ENCODE results near the gene NFIA.

NFIA gene

DNA sequence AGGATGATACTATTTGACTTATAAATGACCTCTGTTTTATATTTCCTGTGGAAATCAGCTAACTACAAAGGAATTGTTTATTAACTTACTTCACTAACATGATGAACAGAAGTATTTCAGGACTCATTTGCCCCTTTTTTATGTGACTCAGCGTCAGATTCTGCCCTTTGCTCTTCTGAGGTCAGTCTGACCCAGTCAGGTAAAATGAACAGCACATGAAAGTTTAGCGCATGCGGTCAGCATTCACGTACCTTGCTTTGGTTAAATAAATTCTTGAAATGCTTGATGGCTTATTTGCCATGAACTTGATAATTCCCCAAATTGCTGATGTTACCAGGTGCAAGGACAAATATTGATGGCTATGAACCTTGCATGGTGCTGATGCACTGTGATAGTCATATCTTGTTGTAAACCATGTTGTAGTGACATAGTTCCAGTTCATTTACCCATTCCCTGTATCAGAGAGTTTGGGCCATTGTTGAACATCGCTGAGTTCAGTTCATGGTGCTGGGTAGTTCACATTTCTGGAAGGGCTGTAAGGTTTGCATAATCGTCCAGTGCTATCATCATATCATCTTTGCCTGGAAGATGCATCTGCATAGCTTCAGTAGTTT is 133.4 kb downstream of the NFIA start:
- TF ChIP-seq, protein P1, sequence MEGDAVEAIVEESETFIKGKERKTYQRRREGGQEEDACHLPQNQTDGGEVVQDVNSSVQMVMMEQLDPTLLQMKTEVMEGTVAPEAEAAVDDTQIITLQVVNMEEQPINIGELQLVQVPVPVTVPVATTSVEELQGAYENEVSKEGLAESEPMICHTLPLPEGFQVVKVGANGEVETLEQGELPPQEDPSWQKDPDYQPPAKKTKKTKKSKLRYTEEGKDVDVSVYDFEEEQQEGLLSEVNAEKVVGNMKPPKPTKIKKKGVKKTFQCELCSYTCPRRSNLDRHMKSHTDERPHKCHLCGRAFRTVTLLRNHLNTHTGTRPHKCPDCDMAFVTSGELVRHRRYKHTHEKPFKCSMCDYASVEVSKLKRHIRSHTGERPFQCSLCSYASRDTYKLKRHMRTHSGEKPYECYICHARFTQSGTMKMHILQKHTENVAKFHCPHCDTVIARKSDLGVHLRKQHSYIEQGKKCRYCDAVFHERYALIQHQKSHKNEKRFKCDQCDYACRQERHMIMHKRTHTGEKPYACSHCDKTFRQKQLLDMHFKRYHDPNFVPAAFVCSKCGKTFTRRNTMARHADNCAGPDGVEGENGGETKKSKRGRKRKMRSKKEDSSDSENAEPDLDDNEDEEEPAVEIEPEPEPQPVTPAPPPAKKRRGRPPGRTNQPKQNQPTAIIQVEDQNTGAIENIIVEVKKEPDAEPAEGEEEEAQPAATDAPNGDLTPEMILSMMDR (IDR thresholded peaks at IDR 0.05; ENCODE audit: low read depth, low read length): no peak
- no peak for DNase-seq (ENCODE audit: extremely low read depth, low read depth)

DNA sequence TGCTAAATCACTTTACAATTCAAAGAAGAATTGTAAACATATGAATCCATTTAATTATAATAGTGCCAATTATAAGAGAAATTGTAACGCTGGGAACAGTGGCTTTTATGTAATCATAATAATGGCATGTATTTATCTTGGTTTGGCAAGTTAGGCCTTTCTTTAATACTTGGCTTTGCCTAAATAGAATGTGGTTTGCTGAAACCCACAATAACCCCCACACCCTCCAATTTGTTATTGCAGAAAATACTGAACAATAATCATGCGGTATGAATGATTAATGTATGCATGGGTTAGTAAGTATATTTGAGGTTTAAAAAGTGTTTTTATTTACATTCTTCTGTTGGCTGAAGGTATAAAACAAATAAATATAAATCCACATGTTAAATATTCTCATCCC is 138.2 kb downstream of the NFIA start:
- TF ChIP-seq, protein P1 (IDR thresholded peaks at IDR 0.05; ENCODE audit: low read depth, low read length): no peak
- no peak for DNase-seq (ENCODE audit: extremely low read depth, low read depth)

DNA sequence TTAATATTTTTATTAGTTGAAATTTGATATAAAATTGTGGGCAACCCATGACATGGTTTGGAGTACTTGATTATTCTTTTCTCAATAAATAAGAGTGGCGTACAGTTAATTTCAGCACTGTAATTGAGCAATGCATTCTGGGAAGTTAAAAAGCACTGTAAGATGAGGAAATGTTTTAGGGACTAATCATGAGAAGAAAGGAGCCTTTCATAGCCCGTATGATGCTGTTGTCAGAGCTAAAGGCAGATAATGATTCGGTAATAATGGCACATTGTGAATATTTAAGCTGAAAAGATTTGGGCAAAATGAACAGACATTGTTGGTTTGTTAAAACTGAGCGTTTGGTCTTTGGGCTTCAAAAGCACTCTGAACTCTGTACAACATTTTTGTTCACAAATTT is 139.3 kb downstream of the NFIA start:
- no peak for DNase-seq (ENCODE audit: extremely low read depth, low read depth)
- TF ChIP-seq, protein P1 (IDR thresholded peaks at IDR 0.05; ENCODE audit: low read depth, low read length): no peak

DNA sequence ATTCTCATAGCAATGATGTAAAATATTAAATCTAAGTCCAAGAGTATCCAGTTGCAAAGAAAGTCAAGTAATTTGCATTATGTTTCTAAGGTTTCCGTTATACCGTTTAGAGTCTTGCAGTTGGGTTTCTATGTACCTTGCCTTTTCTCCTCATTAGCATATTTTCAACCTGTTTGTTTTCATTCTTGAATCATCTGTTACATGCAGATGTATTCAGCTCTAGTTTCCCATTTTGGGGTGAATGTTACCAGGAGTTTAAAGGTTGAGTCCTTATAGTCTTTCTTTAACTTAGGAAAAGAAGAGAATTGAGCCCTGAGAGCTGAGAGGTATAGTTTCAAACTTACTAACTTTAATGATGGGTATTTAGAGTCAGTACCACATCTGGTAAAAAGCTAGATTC is 139.9 kb downstream of the NFIA start:
- no peak for DNase-seq (ENCODE audit: extremely low read depth, low read depth)
- TF ChIP-seq, protein P1 (IDR thresholded peaks at IDR 0.05; ENCODE audit: low read depth, low read length): no peak

DNA sequence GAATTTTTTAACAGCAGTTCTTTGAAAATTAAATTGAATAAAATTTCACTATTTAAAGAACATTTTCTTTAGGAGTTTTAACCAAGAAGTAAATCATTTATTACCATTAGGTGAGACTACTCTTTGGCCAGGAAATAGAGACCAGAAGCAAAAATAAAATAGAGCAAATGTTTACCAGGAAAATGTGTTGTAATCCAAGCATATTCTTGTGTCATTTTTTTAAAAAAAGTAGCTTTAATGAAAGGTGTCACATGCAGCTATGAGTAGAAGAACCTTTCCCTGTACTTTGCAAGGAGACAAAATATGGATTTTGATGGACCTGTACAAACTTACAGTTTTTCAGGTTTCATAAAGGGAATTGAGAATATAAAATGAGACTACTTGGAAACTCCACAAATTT is 140.8 kb downstream of the NFIA start:
- DNase-seq (ENCODE audit: extremely low read depth, low read depth): no peak
- TF ChIP-seq, protein P1 (IDR thresholded peaks at IDR 0.05; ENCODE audit: low read depth, low read length): no peak

DNA sequence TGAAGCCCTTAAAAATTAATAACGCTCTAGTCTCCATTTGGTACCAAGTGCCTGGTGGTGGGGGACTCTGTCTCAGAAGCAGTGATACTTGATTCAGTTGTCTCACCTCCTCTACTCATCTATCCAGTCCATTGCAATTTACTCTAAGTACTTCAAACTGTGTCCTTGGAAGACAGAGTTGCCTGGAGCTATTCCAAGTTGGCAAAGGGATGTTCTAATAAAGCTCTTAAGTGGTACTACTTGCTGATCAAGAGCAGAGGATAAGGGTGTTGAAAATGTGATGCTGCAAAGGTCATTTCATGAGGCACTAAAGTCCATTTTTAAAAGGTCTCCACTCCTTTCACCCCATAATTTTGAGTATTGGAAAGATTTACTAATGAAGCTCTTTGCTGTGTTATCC is 142.2 kb downstream of the NFIA start:
- TF ChIP-seq, protein P1 (IDR thresholded peaks at IDR 0.05; ENCODE audit: low read depth, low read length): no peak
- DNase-seq (ENCODE audit: extremely low read depth, low read depth): no peak

DNA sequence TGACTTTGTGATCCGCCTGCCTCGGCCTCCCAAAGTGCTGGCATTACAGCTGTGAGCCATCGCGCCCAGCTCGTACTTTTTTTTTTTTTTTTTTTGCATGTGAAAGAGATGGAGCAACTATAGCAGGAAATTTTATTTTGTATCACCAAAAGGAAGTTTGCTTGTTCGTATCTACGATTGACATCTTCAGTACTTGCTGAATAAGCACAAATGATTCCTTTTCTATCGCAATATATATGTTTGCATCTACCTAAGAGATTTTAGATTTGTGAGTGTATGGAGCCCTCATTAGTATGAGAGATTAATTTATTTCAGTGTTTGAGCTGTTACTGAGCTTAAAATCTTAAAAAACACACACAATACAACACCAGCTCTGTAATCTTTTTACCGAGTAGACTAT is 143.1 kb downstream of the NFIA start:
- DNase-seq (ENCODE audit: extremely low read depth, low read depth): no peak
- TF ChIP-seq, protein P1 (IDR thresholded peaks at IDR 0.05; ENCODE audit: low read depth, low read length): no peak

Measured in AG09319 (cell line).